IMR-90 (cell line): ENCODE data around the gene LTBP2. TPM values are rescaled to one million over a fixed set of nuclear protein-coding genes. Genes with fewer than 3 reads are reported as not detected.

ENCODE experiments used
- ATAC-seq: fragments of 200-7000 bp; cut with Tn5 transposase; 2 replicates; pipeline ENCODE4 v1.9.1; 2020; ENCODE audit warnings: low read depth, mild to moderate bottlenecking, moderate library complexity
- BruUV-seq: library from RNA; stranded (reverse); fragments of 400-500 nt; replicated peaks from 2 replicates; lab custom pipeline; 2021; lab: Mats Ljungman, UMichigan
- CTCF ChIA-PET: fragments of 300-600 bp; formaldehyde crosslinking; extraction: SDS; loops from one replicate; lab custom pipeline; 2021; ENCODE audit warnings: antibody characterized with exemption; lab: Yijun Ruan, JAX
- POLR2A ChIA-PET: fragments of 300-600 bp; sonication (Branson Sonifier 250); formaldehyde crosslinking; loops from one replicate; lab custom pipeline; 2022; ENCODE audit warnings: antibody characterized with exemption; ENCODE audit not compliant: unreplicated experiment; lab: Charles Lee
- DNase-seq: peaks from one replicate; pipeline ENCODE4 v3.0.0; 2013
- H2AFZ ChIP-seq: replicated peaks from 2 replicates; pipeline ENCODE3; 2013; ENCODE audit warnings: low read length, mild to moderate bottlenecking; ENCODE audit not compliant: poor library complexity
- H2AK5ac ChIP-seq: 2 replicates; pipeline ENCODE4 v1.6.1; 2013; ENCODE audit warnings: low read depth, low read length, inconsistent platforms
- H2AK9ac ChIP-seq: replicated peaks from 2 replicates; pipeline ENCODE3; 2013; ENCODE audit warnings: mild to moderate bottlenecking, low read depth, low read length, moderate library complexity; ENCODE audit not compliant: poor library complexity
- H2BK120ac ChIP-seq: 2 replicates; pipeline ENCODE4 v1.6.1; 2013; ENCODE audit warnings: low read depth, low read length, inconsistent platforms
- H2BK15ac ChIP-seq: 3 replicates; pipeline ENCODE4 v1.6.1; 2013; ENCODE audit warnings: low read depth, low read length, inconsistent platforms
- H2BK20ac ChIP-seq: 2 replicates; pipeline ENCODE4 v1.6.1; 2013; ENCODE audit warnings: low read depth, mild to moderate bottlenecking, inconsistent platforms, low read length, moderate library complexity
- H2BK5ac ChIP-seq: 2 replicates; pipeline ENCODE4 v1.6.1; 2013; ENCODE audit warnings: mild to moderate bottlenecking, low read depth, low read length, inconsistent platforms; ENCODE audit not compliant: poor library complexity, severe bottlenecking
- H3K14ac ChIP-seq: replicated peaks from 2 replicates; pipeline ENCODE4 v1.6.1; 2013; ENCODE audit warnings: low read depth, low read length, inconsistent platforms
- H3K18ac ChIP-seq: 2 replicates; pipeline ENCODE4 v1.6.1; 2013; ENCODE audit warnings: low read depth, low read length, control low read depth
- H3K23ac ChIP-seq: 2 replicates; pipeline ENCODE4 v1.6.1; 2013; ENCODE audit warnings: low read depth, low read length, inconsistent platforms
- H3K27ac ChIP-seq: 2 replicates; pipeline ENCODE4 v1.5.1; 2013; ENCODE audit warnings: mild to moderate bottlenecking, control low read depth, low read length; ENCODE audit not compliant: insufficient read depth
- H3K27me3 ChIP-seq: 2 replicates; pipeline ENCODE4 v1.6.1; 2013; ENCODE audit warnings: low read length; ENCODE audit not compliant: control insufficient read depth, insufficient read depth
- H3K36me3 ChIP-seq: 2 replicates; pipeline ENCODE4 v1.6.1; 2013; ENCODE audit warnings: low read length, mixed read lengths; ENCODE audit not compliant: control insufficient read depth, insufficient read depth
- H3K4ac ChIP-seq: 2 replicates; pipeline ENCODE4 v1.6.1; 2013; ENCODE audit warnings: low read depth, low read length, inconsistent platforms
- H3K4me1 ChIP-seq: 2 replicates; pipeline ENCODE4 v1.6.1; 2013; ENCODE audit warnings: low read length, mixed read lengths; ENCODE audit not compliant: control insufficient read depth, insufficient read depth
- H3K4me2 ChIP-seq: 2 replicates; pipeline ENCODE4 v1.6.1; 2013; ENCODE audit warnings: low read depth, mild to moderate bottlenecking, control low read depth, low read length, moderate library complexity
- H3K4me3 ChIP-seq: 2 replicates; pipeline ENCODE4 v1.5.1; 2013; ENCODE audit warnings: low read depth, mild to moderate bottlenecking, control low read depth, low read length, moderate library complexity; ENCODE audit not compliant: insufficient read depth
- H3K56ac ChIP-seq: 2 replicates; pipeline ENCODE4 v1.6.1; 2013; ENCODE audit warnings: low read length, inconsistent platforms; ENCODE audit not compliant: insufficient read depth; ENCODE audit errors: extremely low read depth
- H3K79me1 ChIP-seq, 2 experiments: 2 replicates each; pipeline ENCODE4 v1.6.1; 2013; ENCODE audit warnings: low read length in 2 of 2, inconsistent platforms in 1 of 2, low read depth in 1 of 2
- H3K9ac ChIP-seq: 2 replicates; pipeline ENCODE4 v1.6.1; 2013; ENCODE audit warnings: low read depth, low read length, control low read depth
- H3K9me1 ChIP-seq: 2 replicates; pipeline ENCODE4 v1.6.1; 2013; ENCODE audit warnings: low read length, inconsistent platforms; ENCODE audit not compliant: insufficient read depth
- H3K9me3 ChIP-seq: 2 replicates; pipeline ENCODE4 v1.6.1; 2013; ENCODE audit warnings: low read length; ENCODE audit not compliant: control insufficient read depth, insufficient read depth
- H4K20me1 ChIP-seq: 2 replicates; pipeline ENCODE4 v1.6.1; 2013; ENCODE audit warnings: low read length, inconsistent platforms; ENCODE audit not compliant: insufficient read depth
- H4K5ac ChIP-seq: 2 replicates; pipeline ENCODE4 v1.6.1; 2013; ENCODE audit warnings: mild to moderate bottlenecking, low read depth, low read length, control low read depth
- H4K8ac ChIP-seq, 2 experiments: 2 replicates each; pipeline ENCODE4 v1.6.1; 2013; ENCODE audit warnings: low read depth in 2 of 2, low read length in 2 of 2, control low read depth in 1 of 2, inconsistent platforms in 1 of 2
- H4K91ac ChIP-seq: 2 replicates; pipeline ENCODE4 v1.6.1; 2013; ENCODE audit warnings: low read depth, low read length, inconsistent platforms; ENCODE audit not compliant: insufficient read depth
- CHD1 ChIP-seq: IDR thresholded peaks from 2 replicates; pipeline ENCODE4 v1.6.1; 2012; ENCODE audit warnings: low read depth, low read length, improper control_type of control experiment
- FOS ChIP-seq: fragments of 150-350 bp; IDR thresholded peaks from 2 replicates; pipeline ENCODE4 v1.6.1; 2016; ENCODE audit warnings: low read depth, low read length
- MAZ ChIP-seq: IDR thresholded peaks from 2 replicates; pipeline ENCODE4 v1.6.1; 2012; ENCODE audit warnings: low read depth, mild to moderate bottlenecking, low read length, improper control_type of control experiment, moderate library complexity, borderline replicate concordance
- MXI1 ChIP-seq: IDR thresholded peaks from 2 replicates; pipeline ENCODE4 v1.6.1; 2012; ENCODE audit warnings: low read depth, mild to moderate bottlenecking, low read length, moderate library complexity, borderline replicate concordance
- NFE2L2 ChIP-seq: fragments of 150-350 bp; IDR thresholded peaks from 2 replicates; pipeline ENCODE4 v1.6.1; 2016; ENCODE audit warnings: low read depth, mild to moderate bottlenecking, low read length
- USF2 ChIP-seq: fragments of 150-350 bp; IDR thresholded peaks from 2 replicates; pipeline ENCODE4 v1.6.1; 2017; ENCODE audit warnings: mild to moderate bottlenecking, antibody characterized with exemption, low read length, low read depth
- WGBS, 2 experiments: methylation state at CpG; one replicate each; pipeline versions ENCODE4 v1.1.5 to v1.1.7; 2013; ENCODE audit warnings: missing lambda C conversion rate in 2 of 2; ENCODE audit not compliant: insufficient read length in 1 of 2; ENCODE audit errors: extremely low coverage in 2 of 2; 5-methylcytosine and 5-hydroxymethylcytosine counted together
- dilution Hi-C: fragments of 300-500 bp; cut with HindIII; formaldehyde crosslinking; loops from one replicate; pipeline ENCODE4 v1.14.3; 2018; ENCODE audit warnings: low sequenced_read_pairs; ENCODE audit not compliant: unreplicated experiment
- in situ Hi-C: fragments of 300-500 bp; cut with MboI; formaldehyde crosslinking; loops from 3 replicates; pipeline ENCODE4 v1.14.3; 2019; ENCODE audit warnings: low sequenced_read_pairs, inconsistent platforms, mixed read lengths
- intact Hi-C: fragments of 100-400 bp; cut with micrococcal nuclease; formaldehyde crosslinking; loops from 2 replicates; pipeline ENCODE4 v1.10.0; 2022
- polyA plus RNA-seq, 3 experiments: library from polyadenylated mRNA; depleted of rRNA; stranded (reverse); fragments of >200 nt; gene quantifications; 2 replicates each; pipeline ENCODE4 v1.2.3, GENCODE V29; 2012; ENCODE audit warnings: low replicate concordance in 1 of 3
- total RNA-seq: library from RNA; depleted of rRNA; stranded (reverse); fragments of >200 nt; gene quantifications from 2 replicates; pipeline ENCODE4 v1.2.3, GENCODE V29; 2012
- TF ChIP-seq, protein P1 (sequence below): conservative IDR thresholded peaks from 2 replicates; pipeline ENCODE4 v1.5.1; 2012; ENCODE audit warnings: mild to moderate bottlenecking, low read depth, low read length, improper control_type of control experiment

Gene LTBP2
- total and polyA plus RNA-seq, 2 of the 4 experiments (the other 2 are of a cell fraction): 23.8 to 79.3 TPM

- peak overlapping the region; percentile 51 for H2BK120ac ChIP-seq
- peaks cover 0 to 4% of the 10 kb centered on the region in 2 experiments; a peak in 1 of 4 replicates for H3K79me1 ChIP-seq
- H2AK5ac ChIP-seq: peak overlapping the region; percentile 54
- no peak overlapping the region for H3K4me2 ChIP-seq
- in situ Hi-C loops (no loop called here), intact Hi-C loops (no loop called here), dilution Hi-C loops (no loop called here)
- peak overlapping the region; percentile 81 for H2AFZ ChIP-seq
- H4K91ac ChIP-seq: no peak overlapping the region; the same call in 1 of the 2 replicates
- no peak overlapping the region for H3K9ac ChIP-seq
- peak; percentile 12 for ATAC-seq
- no peak overlapping the region for H2BK20ac ChIP-seq
- 51% methylated on average over 5 of the region's 21 CpGs; no CpG with 5 or more reads in 1 of the 2 experiments for WGBS, 2 experiments
- no peaks in the 10 kb centered on the region for H4K20me1 ChIP-seq
- TF ChIP-seq FOS (peak; percentile 37; the same call in 1 of the 2 replicates), NFE2L2 (no peak), USF2 (no peak), MAZ (no peak), MXI1 (no peak), CHD1 (no peak)
- TF ChIP-seq, protein P1, sequence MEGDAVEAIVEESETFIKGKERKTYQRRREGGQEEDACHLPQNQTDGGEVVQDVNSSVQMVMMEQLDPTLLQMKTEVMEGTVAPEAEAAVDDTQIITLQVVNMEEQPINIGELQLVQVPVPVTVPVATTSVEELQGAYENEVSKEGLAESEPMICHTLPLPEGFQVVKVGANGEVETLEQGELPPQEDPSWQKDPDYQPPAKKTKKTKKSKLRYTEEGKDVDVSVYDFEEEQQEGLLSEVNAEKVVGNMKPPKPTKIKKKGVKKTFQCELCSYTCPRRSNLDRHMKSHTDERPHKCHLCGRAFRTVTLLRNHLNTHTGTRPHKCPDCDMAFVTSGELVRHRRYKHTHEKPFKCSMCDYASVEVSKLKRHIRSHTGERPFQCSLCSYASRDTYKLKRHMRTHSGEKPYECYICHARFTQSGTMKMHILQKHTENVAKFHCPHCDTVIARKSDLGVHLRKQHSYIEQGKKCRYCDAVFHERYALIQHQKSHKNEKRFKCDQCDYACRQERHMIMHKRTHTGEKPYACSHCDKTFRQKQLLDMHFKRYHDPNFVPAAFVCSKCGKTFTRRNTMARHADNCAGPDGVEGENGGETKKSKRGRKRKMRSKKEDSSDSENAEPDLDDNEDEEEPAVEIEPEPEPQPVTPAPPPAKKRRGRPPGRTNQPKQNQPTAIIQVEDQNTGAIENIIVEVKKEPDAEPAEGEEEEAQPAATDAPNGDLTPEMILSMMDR: no peak
- peak; percentile 67 for DNase-seq
- H3K4ac ChIP-seq: peak overlapping the region; percentile 30; the same call in 1 of the 2 replicates
- H3K36me3 ChIP-seq: peaks cover 13% of the 10 kb centered on the region
- no peak overlapping the region for H3K4me3 ChIP-seq
- peaks cover 21% of the 10 kb centered on the region for H3K4me1 ChIP-seq
- peak overlapping the region; percentile 63; the same call in 1 of the 3 replicates for H2BK15ac ChIP-seq
- H3K14ac ChIP-seq: peak overlapping the region; percentile 53; the same call in 1 of the 2 replicates
- H4K8ac ChIP-seq: peak overlapping the region in 1 of 2 experiments; percentile 72; a peak in 2 of 4 replicates
- no peak overlapping the region; the same call in 1 of the 2 replicates for H3K27ac ChIP-seq
- no peaks in the 10 kb centered on the region for H3K27me3 ChIP-seq
- H3K56ac ChIP-seq: no peak overlapping the region
- CTCF ChIA-PET: no interaction called here
- peaks cover 26% of the 10 kb centered on the region for H3K9me1 ChIP-seq
- H4K5ac ChIP-seq: peak overlapping the region; percentile 31; the same call in 1 of the 2 replicates
- H3K9me3 ChIP-seq: no peaks in the 10 kb centered on the region
- H2AK9ac ChIP-seq: peak overlapping the region; percentile 86
- BruUV-seq: no TSS peak
- H3K18ac ChIP-seq: peak overlapping the region; percentile 48; the same call in 1 of the 2 replicates
- H3K23ac ChIP-seq: 0 out of 2 replicates have a peak overlapping the region, but pooled peaks have one; percentile 34
- peak overlapping the region; percentile 43 for H2BK5ac ChIP-seq
- POLR2A ChIA-PET: no interaction called here
These were observed 101.7 kb downstream of the LTBP2 start for GRCh38 chr14:74510223-74510931.
